Pulmonary artery endothelial cell (primary cell): ENCODE measurements around the gene HEBP2. TPM values are rescaled to one million over a fixed set of nuclear protein-coding genes. Genes with fewer than 3 reads are reported as not detected.
"Not testable (repeated sequence)": the region's sequence is repeated elsewhere in the genome, so short reads cannot be mapped to it uniquely, and the experiment has no call there.

Experiments
- DNase-seq: peaks from one replicate; pipeline ENCODE4 v3.0.0-alpha.2; 2011; ENCODE audit warnings: low read depth, low spot score
- total RNA-seq: library from RNA; depleted of rRNA; stranded (reverse); fragments of >200 nt; gene quantifications from 2 replicates; pipeline ENCODE4 v1.2.3, GENCODE V29; 2014

The HEBP2 gene, protein sequence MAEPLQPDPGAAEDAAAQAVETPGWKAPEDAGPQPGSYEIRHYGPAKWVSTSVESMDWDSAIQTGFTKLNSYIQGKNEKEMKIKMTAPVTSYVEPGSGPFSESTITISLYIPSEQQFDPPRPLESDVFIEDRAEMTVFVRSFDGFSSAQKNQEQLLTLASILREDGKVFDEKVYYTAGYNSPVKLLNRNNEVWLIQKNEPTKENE
- total RNA-seq = 50.8 and 58.2 TPM in 2 replicates

DNA sequence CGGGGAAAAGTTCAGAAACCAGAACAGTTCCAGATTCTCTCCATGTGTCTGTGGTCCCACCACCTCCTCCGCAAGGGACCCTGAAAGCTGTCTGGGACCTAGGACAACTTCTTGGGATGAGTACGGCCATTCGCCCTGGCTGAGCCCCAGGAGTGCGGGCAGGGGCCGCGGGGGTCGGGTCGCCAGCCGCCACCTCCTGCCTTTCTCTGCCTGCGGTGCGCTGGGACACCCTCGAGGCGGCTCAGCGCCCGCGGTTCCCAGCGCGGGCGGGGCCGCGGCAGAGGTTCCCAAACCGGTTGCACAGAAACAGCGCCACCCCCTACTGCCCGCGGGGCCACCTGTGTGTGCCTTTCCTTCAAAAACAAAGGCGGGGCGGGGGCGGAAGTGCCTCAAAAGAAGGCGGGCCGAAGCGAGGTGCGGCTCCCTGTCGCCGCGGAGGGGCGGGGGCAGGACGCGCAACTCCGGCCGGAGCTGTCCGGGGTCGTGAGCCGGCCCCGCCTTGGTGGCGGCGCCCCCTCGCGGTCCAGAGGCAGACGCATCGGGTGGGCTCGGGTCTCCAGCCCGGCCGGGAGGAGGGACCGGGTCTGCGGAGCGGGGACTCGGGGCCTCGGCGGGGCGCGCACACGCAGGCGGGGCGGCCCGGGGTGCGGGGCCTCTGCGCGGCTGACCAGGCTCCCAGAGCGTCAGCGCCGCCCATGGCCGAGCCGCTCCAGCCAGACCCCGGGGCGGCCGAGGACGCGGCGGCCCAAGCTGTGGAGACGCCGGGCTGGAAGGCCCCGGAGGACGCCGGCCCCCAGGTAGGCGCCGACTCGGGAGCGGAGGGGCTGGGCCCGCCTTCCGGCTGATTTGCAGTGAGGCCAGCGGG lies at the start of gene HEBP2:
HEBP2 (plus strand) TSS at position 423 of the 865 bp plus-strand sequence; CDS start at position 696, 273 bp downstream.
- peak; percentile 39 for DNase-seq

DNA sequence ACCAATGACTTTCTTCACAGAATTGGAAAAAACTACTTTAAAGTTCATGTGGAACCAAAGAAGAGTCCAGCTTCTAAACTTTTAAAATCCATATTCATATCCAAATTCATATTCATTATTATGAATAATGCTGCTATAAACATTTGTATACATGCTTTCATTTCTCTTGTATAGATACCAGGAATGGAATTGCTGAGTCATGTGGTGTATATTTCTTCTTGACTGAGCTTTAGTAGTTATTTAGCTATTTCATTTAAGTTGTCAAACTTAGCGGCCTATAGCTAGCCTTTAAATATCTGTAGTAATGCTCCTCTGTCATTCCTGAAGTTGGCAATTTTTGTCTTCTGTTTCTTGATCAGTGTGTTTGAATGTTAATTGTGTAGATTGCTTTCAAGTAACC lies 46.1 kb upstream of the HEBP2 start:
- no peak for DNase-seq

DNA sequence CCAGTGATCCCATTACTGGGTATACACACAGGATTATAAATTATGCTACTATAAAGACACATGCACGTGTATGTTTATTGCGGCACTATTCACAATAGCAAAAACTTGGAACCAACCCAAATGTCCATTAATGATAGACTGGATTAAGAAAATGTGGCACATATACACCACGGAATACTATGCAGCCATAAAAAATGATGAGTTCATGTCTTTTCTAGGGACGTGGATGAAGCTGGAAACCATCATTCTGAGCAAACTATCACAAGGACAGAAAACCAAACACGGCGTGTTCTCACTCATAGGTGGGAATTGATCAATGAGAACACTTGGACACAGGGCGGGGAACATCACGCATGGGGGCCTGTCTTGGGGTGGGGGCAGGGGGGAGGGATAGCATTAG lies 35.3 kb upstream of the HEBP2 start:
- not testable (repeated sequence) for DNase-seq

DNA sequence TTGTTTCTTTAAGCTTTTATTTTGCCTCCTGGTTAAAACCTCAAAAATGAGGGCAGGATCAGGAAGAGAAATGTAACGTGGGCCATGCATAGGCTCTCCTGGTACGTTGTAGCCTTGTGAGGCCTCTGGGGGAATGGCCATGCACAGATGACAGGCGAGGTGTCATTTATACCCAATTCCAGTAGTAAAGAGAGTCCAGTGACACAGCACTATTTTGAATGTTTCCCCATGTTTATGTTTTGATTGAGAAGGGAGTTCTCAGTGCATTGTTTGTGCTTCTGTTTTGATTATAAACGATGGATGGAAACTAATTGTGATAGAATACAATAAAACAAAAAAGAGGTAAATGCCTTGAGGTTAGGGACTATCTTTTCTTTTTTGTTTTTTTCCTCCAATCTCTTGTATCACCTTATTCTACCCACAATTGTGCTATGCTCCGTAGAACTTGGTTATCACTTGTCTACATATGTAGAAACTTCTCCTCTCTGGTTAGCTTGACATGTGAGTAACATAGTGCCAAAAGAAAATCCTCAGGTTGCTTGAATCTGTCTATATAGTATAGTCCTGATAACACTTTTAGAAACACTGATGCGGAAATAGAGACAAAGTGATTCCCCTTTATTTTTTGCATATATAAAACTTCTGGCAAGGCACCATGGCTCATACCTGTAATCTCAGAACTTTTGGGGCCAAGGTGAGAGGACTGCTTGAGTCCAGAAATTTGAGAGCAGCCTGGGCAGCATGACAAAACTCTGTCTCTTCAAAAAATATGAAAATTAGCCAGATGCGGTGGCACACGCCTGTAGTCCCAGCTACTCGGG lies 33.2 kb upstream of the HEBP2 start:
- DNase-seq = no peak

DNA sequence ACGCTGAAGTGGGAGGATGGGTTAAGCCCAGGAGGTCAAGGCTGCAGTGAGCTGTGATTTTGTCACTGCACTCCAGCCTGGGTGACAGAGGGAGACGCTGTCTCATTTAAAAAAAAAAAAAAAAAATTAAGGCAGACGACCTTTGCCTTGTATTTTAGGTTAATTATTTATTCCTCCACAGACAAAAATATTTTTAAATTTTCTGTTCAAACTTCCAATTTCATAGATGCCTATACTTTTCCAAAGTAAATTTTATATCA lies 32.6 kb upstream of the HEBP2 start:
- DNase-seq = no peak

DNA sequence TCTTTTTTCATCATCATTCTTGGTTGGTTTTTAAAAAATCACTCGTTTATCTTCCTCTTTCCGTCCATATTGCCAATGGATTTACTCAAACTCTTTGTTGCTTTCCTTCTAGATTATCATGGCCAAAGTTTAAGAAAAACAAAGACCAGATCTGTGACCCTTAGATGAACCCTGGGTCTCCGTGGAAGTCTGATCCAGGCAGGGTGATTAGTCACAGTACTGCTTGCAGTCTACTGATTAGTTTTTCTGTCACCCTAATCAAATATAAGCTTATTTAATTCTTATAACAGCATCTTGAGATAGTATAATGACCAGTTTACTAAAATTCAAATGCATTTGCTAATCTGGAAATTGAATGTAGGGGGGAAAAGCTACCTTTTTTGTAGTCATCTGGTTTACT lies 32.3 kb upstream of the HEBP2 start:
- DNase-seq = peak; percentile 52

DNA sequence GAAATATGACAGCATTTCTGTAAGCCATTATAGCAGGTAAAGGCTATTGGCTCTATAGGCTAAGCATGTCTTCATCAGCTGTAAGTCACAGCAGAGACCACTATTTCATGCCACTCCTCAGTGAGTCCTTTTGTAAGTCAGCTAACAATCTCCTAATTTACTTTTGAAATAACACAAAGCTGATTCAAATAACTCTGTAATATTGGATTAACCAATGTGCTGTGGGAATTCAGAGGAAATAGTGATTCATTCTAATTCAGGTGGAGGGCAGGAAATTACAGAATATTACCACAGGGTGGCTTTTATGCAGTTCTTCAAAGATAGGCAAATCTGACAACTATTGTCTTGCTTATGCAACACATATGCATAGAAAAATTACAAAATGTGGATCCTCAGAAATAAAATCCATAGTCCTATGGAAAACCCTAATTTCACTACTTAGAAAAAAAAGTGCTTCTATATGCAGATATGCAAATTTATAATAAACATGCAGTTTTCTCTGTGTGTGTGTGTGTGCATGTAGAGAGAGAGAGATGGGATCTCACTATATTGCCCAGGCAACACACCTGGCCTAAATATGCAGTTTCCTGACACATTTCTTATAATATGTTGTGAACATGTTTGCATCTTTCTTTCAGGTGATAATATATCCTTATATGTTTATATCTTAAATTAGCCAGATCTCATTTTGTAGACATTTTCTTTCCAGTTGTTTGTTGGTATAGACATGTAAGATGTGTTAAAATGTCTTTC lies 31.1 kb upstream of the HEBP2 start:
- peak; percentile 29 for DNase-seq

DNA sequence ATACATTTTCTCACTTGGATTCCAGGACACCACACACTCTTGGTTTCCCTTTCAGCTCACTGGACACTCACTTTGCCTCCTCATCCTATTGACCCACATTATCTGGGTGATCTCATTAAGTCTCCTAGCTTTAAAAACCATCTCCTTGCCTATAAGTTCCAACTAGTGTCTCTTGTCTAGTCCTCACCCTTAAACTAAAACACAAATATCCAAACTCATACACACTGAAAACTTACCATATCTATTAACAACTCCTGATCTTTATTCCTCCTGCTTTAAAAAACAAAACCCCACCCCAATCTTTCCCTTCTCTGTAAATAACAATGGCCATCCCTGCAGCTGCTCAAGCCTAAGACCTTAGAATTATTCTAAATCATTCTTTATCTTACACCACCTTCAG lies 29.8 kb upstream of the HEBP2 start:
- DNase-seq = no peak

DNA sequence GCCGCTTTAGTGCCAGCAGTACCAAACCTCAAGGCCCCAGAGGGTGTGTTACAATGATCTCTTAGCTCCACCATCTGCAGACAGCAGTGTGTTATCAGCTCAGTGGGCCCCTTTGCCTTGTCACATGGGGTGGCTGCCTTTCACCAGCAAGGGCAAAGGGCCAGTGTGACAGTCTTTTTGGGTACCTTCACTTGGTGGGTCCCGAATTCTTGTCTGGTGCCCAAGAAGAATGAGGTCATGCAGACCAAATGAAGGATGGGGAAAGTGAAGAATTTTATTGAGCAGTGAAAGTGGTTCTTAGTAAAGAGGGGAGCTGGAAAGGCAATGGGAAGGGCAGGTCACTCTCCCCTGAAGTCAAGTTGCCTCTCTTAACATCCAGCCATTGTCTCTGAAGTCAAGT lies 29.2 kb upstream of the HEBP2 start:
- DNase-seq = no peak

DNA sequence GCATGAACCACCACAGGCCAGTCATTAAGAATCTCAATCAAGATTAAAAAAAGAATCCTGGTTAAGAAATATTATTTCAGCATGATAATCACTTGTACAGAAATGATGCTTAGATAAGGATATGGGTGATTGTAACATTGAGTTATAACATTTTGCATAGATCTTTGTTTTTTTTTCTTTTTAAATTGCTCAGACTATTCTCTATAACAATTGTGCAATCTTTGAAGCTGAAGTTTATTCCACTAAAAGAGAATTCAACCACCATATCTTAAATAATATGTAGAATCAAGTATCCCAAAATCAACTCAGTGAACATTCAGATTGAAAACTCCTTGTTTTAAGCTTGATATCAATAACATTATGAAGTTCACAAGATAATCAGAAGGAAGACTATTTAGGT lies 27.0 kb upstream of the HEBP2 start:
- DNase-seq = no peak

DNA sequence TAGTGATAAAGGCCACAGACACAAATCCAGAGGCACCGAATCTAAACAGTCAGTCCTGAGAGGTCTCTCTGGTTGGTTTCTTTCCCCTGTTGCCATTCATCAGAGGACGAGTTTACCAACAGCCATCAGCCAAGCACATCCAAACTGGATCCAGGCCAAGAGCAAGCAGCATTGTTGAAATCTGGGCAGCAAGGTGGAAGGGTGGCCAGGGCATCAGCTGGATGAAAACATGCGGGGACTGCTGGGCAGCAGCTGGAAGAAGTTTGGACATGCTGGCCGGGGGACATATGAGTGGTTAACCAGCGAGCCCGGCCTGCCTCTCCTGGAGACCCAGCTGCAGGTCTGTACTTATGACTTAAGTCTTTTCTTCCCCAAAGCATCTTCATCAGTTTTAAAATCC lies 26.2 kb upstream of the HEBP2 start, which contains the start of gene SMIM28:
SMIM28 (plus strand) TSS at position 62 of the 400 bp plus-strand sequence; CDS start at position 230, 168 bp downstream.
- no peak for DNase-seq

DNA sequence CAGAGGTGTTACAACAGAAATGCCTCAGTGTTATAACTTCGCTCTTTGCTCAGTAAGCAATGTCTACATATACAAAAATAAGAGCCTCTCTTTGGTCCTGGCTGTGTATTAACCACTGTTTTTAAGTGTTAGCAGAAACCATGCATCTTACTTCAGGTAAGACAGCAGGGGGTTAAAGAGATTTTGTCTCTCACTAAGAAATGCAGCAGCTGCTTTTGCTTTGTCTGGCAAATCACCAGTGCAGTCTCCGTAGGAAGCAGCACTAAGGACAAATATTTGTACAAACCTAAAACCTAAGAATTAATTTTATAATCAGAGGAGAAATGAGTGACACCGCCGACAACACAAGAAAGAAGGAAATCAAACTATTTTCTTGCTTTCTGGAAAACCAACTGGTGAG lies 25.6 kb upstream of the HEBP2 start:
- no peak for DNase-seq

DNA sequence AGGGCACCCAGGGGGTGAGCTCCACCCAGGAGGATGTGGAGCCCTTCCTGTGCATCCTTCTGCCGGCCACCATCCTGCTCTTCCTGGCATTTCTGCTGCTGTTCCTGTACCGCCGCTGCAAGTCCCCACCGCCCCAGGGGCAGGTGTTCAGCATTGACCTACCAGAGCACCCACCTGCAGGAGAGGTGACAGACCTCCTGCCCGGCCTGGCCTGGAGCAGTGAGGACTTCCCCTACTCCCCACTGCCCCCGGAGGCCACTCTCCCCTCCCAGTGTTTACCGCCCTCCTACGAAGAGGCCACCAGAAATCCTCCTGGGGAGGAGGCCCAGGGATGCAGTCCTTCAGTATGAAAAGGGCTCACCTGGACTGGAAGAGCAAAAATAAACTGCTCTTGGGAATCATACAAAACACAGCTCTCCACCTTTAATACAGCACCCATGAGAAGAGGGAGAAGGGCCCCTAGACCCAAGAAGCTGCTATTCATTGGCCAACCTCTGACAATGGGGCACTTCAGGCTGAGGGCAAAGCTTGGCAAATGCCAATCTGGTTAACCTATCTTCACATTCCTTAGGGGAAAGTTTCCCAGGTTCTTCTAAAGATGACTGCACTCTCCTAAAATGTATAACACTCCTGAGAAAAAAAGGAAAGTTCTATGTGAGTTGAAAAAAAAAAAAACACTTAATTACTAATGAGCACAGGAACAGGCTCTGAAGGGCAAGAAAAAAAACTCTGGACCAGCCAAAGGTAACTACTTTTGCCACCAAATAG lies 21.3 kb upstream of the HEBP2 start:
- DNase-seq = no peak

DNA sequence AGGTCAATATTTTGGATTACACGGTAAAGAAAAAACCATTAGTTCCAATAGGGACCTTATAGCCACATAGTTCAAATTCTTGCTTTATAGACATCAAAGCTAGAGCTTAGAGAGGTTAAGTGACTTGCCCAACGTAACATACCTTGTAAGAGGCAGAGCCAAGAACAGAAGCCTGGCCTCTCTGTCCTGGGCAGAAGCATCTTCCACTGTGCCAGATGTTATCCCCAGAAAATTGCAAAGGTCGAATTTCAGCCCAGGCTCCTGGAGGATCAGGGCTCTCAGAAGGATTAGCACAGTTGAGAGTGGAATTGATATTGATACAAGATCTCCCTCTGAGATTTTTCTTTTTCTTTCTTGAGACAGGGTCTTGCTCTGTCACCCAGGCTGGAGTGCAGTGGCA lies 20.2 kb upstream of the HEBP2 start:
- no peak for DNase-seq

DNA sequence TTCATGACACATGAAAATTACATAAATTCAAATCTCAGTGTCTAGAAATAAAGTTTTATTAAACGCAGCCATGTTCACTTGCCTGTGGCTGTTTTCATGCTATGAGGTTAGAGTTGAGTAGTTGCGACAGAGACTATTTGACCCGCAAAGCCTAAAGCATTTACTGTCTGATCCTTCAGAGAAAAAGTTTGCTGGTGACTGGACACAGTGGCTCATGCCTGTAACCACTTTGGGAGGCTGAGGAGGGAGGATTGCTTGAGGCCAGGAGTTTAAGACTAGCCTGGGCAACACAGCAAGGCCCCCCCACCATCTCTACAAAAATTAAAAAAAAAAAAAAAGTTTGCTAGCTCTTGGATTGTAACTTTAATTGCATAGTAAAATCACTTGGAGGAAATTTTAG lies 17.1 kb upstream of the HEBP2 start:
- DNase-seq = no peak

DNA sequence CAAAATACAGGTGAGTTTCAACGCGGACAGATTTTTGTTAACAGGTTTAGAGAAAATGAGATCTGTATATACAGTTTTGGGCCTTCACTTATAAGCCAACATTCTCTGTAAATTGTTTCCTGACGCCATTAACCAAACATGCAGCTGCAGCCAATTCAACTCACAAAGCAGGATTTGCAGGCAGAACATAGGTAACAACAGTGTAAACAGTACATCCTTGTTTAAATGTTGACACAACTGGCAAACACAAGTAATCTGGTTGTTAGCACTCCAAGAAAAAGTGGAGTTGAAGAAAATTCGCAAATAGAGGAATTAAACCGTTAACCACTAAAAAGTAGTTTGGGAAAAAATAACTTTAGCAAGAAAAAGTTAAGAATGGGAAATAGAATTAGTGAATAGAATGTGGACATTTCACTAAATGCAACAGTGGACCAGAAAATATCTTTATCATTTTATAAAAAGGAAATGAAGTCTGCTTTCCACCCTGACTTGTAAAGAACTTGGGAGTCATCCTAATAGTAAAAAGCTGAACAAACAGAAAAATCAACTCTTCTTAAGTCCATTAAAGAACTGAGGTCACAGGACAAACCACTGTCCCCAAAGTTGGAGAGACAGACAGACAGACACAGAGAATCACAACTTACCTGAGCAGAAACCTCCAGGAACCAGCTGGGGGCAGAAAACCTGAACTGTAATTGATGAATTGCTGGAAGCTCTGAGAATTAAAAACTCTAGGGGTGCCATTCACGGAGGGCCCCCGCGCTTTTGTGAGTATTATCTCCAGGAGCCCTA lies 16.2 kb upstream of the HEBP2 start:
- no peak for DNase-seq

DNA sequence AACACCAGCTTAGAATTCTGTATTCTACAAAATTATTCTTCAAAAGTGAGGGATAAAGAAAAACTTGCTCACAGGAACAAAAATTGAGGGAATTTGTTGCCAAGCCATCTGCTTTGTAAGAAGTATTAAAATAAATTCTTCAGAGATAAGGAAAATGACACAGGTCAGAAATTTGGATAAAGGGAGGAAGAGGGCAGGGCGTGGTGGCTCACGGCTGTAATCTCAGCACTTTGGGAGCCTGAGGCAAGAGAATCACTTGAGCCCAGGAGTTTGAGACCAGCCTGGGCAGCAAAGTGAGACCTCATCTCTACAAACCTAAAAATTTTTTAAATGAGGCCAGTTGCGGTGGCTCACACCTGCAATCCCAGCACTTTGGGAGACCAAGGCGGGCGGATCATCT lies 14.5 kb upstream of the HEBP2 start:
- DNase-seq = no peak

DNA sequence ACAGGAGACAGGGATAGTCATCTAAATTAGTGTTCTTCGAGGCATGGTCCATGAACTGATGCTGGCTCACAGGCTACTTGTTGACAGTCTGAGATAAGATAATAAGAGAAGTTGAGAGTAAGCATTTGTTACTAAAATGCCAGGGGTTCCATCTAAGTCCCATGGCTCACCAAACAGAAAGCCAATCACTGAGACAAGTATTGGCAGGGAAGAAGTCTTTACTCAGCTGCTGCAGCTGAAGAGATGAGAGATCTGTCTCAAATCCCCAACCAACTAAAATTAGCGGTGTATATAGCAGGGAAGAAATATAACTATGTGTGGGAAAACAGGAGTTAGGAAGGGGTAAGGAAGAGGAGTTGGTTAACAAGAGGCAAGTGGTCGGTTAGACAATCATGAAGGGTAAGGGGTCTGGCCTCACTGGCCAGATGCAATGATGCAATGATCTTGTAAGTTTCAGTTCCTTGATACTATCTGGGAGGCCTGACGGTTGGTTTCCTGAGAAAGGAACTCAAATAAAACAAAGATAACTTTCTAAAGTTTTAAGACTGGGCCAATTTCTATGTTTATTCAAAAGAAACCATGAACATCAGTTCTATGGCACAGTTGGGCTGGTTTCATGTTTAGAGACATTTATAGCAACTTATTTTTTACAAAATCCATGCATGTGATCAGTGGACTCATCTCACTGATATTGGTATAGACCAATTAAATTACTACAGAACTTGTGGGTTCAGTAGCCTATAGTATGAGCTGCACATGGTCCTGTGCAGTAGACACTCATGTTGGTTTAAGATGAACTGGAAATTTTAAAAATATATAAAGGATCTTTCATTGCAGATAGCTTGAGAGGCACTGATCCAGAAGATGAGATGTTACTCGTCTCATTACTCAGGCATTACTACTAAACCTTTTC lies 9.9 kb upstream of the HEBP2 start:
- no peak for DNase-seq

DNA sequence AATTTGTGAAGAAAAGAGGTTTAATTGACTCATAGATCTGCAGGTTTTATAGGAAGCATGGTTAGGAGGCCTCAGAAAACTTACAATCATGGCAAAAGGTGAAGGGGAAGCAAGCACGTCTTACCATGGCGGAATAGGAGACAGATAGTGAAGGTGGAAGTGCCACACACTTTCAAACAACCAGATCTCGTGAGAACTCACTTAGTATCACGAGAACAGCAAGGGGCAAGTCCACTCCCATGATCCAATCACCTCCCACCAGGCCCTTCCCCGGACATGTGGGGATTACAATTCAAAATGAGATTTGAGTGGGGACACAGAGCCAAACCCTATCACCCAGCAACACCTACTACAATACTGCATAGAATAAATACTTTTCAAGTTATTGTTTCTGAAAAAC lies 7.3 kb upstream of the HEBP2 start:
- DNase-seq = no peak
